Common myeloid progenitor, CD34-positive (primary cell): ENCODE results near the gene GCLM. TPM values are rescaled to one million over a fixed set of nuclear protein-coding genes. Genes with fewer than 3 reads are reported as not detected.
"Not testable (repeated sequence)": the region's sequence is repeated elsewhere in the genome, so short reads cannot be mapped to it uniquely, and the experiment has no call there.

ENCODE experiments used
- CTCF ChIA-PET: fragments of 350-600 bp; sonication (Branson Sonifier 250); formaldehyde crosslinking; loops from one replicate; lab custom pipeline; 2021; ENCODE audit warnings: antibody characterized with exemption; lab: Charles Lee
- POLR2A ChIA-PET: fragments of 350-600 bp; sonication (Branson Sonifier 250); formaldehyde crosslinking; loops from one replicate; lab custom pipeline; 2021; ENCODE audit warnings: antibody characterized with exemption; lab: Charles Lee
- DNase-seq, 3 donors: peaks; one replicate each; pipeline versions ENCODE4 v3.0.0 to v3.0.0-alpha.2; 2013
- H3K27ac ChIP-seq, 2 experiments: 1 replicate in 1 of 2; 2 replicates in 1 of 2; pipeline ENCODE4 v1.7.0; 2013; ENCODE audit warnings: inconsistent platforms in 2 of 2, low read length in 2 of 2, mild to moderate bottlenecking in 2 of 2, low read depth in 1 of 2, moderate library complexity in 1 of 2; ENCODE audit not compliant: severe bottlenecking in 2 of 2, insufficient read depth in 1 of 2, poor library complexity in 1 of 2
- H3K27me3 ChIP-seq, 5 experiments: replicated peaks in 2 of 5; 1 replicate in 3 of 5; 2 replicates in 2 of 5; pipeline versions ENCODE4 v1.6.1 to v1.7.0; 2013; ENCODE audit warnings: low read length in 4 of 5, mild to moderate bottlenecking in 2 of 5, moderate library complexity in 2 of 5, inconsistent platforms in 1 of 5; ENCODE audit not compliant: insufficient read depth in 5 of 5, control insufficient read depth in 4 of 5
- H3K36me3 ChIP-seq, 4 experiments: 1 replicate in 2 of 4; 2 replicates in 2 of 4; pipeline versions ENCODE4 v1.6.1 to v1.7.0; 2013; ENCODE audit warnings: low read length in 3 of 4, control low read depth in 1 of 4, mild to moderate bottlenecking in 1 of 4; ENCODE audit not compliant: control insufficient read depth in 4 of 4, insufficient read depth in 4 of 4
- H3K4me1 ChIP-seq, 4 experiments: 1 replicate in 3 of 4; 2 replicates in 1 of 4; pipeline versions ENCODE4 v1.6.1 to v1.7.1; 2013; ENCODE audit warnings: low read length in 3 of 4, mild to moderate bottlenecking in 3 of 4, control low read depth in 1 of 4, inconsistent platforms in 1 of 4, moderate library complexity in 1 of 4; ENCODE audit not compliant: control insufficient read depth in 4 of 4, insufficient read depth in 4 of 4; ENCODE audit errors: control extremely low read depth in 1 of 4
- H3K4me3 ChIP-seq, 7 experiments: 1 replicate in 4 of 7; 2 replicates in 3 of 7; pipeline versions ENCODE4 v1.5.1 to v1.7.0; 2013; ENCODE audit warnings: mild to moderate bottlenecking in 7 of 7, low read length in 6 of 7, moderate library complexity in 6 of 7, inconsistent platforms in 2 of 7, low read depth in 2 of 7, control low read depth in 1 of 7; ENCODE audit not compliant: insufficient read depth in 4 of 7, control insufficient read depth in 1 of 7; ENCODE audit errors: extremely low read depth in 1 of 7
- H3K9me3 ChIP-seq, 5 experiments: 1 replicate in 4 of 5; 2 replicates in 1 of 5; pipeline versions ENCODE4 v1.6.1 to v1.7.1; 2013; ENCODE audit warnings: low read length in 4 of 5, mild to moderate bottlenecking in 2 of 5, inconsistent platforms in 1 of 5, low read depth in 1 of 5, moderate library complexity in 1 of 5; ENCODE audit not compliant: control insufficient read depth in 4 of 5, insufficient read depth in 2 of 5; ENCODE audit errors: control extremely low read depth in 1 of 5
- WGBS: methylation state at CpG from one replicate; pipeline ENCODE4 v1.1.5; 2013; ENCODE audit not compliant: insufficient coverage; 5-methylcytosine and 5-hydroxymethylcytosine counted together
- polyA plus RNA-seq: library from polyadenylated mRNA; unstranded; fragments of 120-200 nt; gene quantifications from one replicate; pipeline ENCODE4 v1.2.1, GENCODE V29; 2013

Gene GCLM
- polyA plus RNA-seq, result 10.9 TPM

GRCh38 chr1:93909146-93910050 lies at the start of gene GCLM:
Gene GCLM (minus strand): TSS chr1:93909430. CDS start chr1:93909163, 267 bp downstream.
- ChIA-PET CTCF (interaction anchor here (0.6 to 2.2 kb wide), 13 partner anchors 12 to 279 kb away, joined by 3 to 11 read pairs (median 3); partner anchors contain the start of gene DNTTIP2), POLR2A (interaction anchor here (1.4 kb wide), 1 partner anchor 30 kb away, joined by 6 read pairs; the partner anchor contains the start of gene DNTTIP2)
- H3K36me3 ChIP-seq, result no peaks in the 10 kb centered on the region
- no peaks in the 10 kb centered on the region for H3K9me3 ChIP-seq
- H3K27ac ChIP-seq, result peak within 1 kb of the TSS; percentile 33 to 77
- H3K4me1 ChIP-seq, result peaks cover 4 to 26% (median 16%) of the 10 kb centered on the region in 4 experiments
- peak within 1 kb of the TSS; percentile 78 to 93 (median 80) for H3K4me3 ChIP-seq
- under 1% methylated on average over 94 of the region's 102 CpGs for WGBS
- H3K27me3 ChIP-seq, result no peaks in the 10 kb centered on the region
- peak; percentile 95 to 97 (median 96) for DNase-seq

- Histone ChIP-seq H3K4me3 (no peak overlapping the region), H3K9me3 (peaks cover 1 to 16% (median 7%) of the 10 kb centered on the region in 5 experiments), H3K36me3 (no peaks in the 10 kb centered on the region), H3K27ac (no peak overlapping the region), H3K4me1 (peaks cover 0 to 4% (median 1%) of the 10 kb centered on the region in 4 experiments), H3K27me3 (peaks cover 0 to 3% (median 0%) of the 10 kb centered on the region in 5 experiments)
- CTCF ChIA-PET, result interaction anchor here (0.6 kb wide), 1 partner anchor 30 kb away, joined by 3 read pairs; no protein-coding TSS in a partner anchor
- POLR2A ChIA-PET, result no interaction called here
- DNase-seq, result peak in 2 of 3 donors; percentile 13 to 26
- 40% methylated on average over 1 of the region's 1 CpG for WGBS
Observed at GRCh38 chr1:93958726-93959100, 49.5 kb upstream of the GCLM start.

- WGBS, result 92% methylated on average over 1 of the region's 1 CpG
- peaks cover 1 to 16% (median 7%) of the 10 kb centered on the region in 5 experiments for H3K9me3 ChIP-seq
- peaks cover 0 to 3% (median 0%) of the 10 kb centered on the region in 5 experiments for H3K27me3 ChIP-seq
- no peak for DNase-seq
- no peaks in the 10 kb centered on the region for H3K36me3 ChIP-seq
- POLR2A ChIA-PET, result no interaction called here
- no peak overlapping the region for H3K27ac ChIP-seq
- CTCF ChIA-PET, result interaction anchor here (0.6 kb wide), 1 partner anchor 30 kb away, joined by 3 read pairs; no protein-coding TSS in a partner anchor
- no peak overlapping the region for H3K4me3 ChIP-seq
- H3K4me1 ChIP-seq, result peaks cover 0 to 4% (median 1%) of the 10 kb centered on the region in 4 experiments
Observed at GRCh38 chr1:93958032-93958725, 48.9 kb upstream of the GCLM start.

- POLR2A ChIA-PET, result no interaction called here
- no peak for DNase-seq
- H3K4me3 ChIP-seq, result no peak overlapping the region
- H3K36me3 ChIP-seq, result no peaks in the 10 kb centered on the region
- no CpG with 5 or more reads among the region's 1 CpG for WGBS
- CTCF ChIA-PET, result no interaction called here
- peaks cover 1 to 20% (median 9%) of the 10 kb centered on the region in 5 experiments for H3K9me3 ChIP-seq
- no peaks in the 10 kb centered on the region for H3K27me3 ChIP-seq
- no peak overlapping the region for H3K27ac ChIP-seq
- H3K4me1 ChIP-seq, result peaks cover 0 to 4% (median 1%) of the 10 kb centered on the region in 4 experiments
Observed at GRCh38 chr1:93955765-93956164, 46.5 kb upstream of the GCLM start.

- H3K27me3 ChIP-seq, H3K27ac ChIP-seq, DNase-seq, POLR2A ChIA-PET, H3K36me3 ChIP-seq, H3K4me3 ChIP-seq, H3K4me1 ChIP-seq, CTCF ChIA-PET: not testable (repeated sequence)
- WGBS, result 100% methylated on average over 1 of the region's 2 CpGs
- peaks cover 0 to 10% (median 2%) of the 10 kb centered on the region in 5 experiments for H3K9me3 ChIP-seq
Observed at GRCh38 chr1:93947002-93947686, 37.9 kb upstream of the GCLM start.

GRCh38 chr1:93938461-93939145 lies 29.4 kb upstream of the GCLM start:
- CTCF ChIA-PET, result no interaction called here
- no peak overlapping the region for H3K27ac ChIP-seq
- H3K9me3 ChIP-seq, result peaks cover 0 to 15% (median 1%) of the 10 kb centered on the region in 5 experiments
- DNase-seq, result peak in 1 of 3 donors; percentile 11
- no peaks in the 10 kb centered on the region for H3K27me3 ChIP-seq
- POLR2A ChIA-PET, result no interaction called here
- no peak overlapping the region for H3K4me3 ChIP-seq
- WGBS, result 89% methylated on average over 1 of the region's 1 CpG
- H3K4me1 ChIP-seq, result no peaks in the 10 kb centered on the region
- no peaks in the 10 kb centered on the region for H3K36me3 ChIP-seq
